Adrenal gland (tissue), 5 donors: ENCODE results near the gene MICU1.

Experiments used
- POLR2A ChIP-seq, 2 donors: fragments of 450-650 bp; IDR thresholded peaks; one replicate each; pipeline ENCODE4 v1.6.1; 2017; ENCODE audit warnings: antibody characterized with exemption in 2 of 2, mild to moderate bottlenecking in 2 of 2, moderate library complexity in 1 of 2
- TF ChIP-seq, protein P1 (sequence below), 6 experiments: fragments of 450-650 bp in 4 of 6; fragments of 200-600 bp in 2 of 6; sonication (generic) in 1 of 6; IDR thresholded peaks; 1 replicate in 5 of 6; 2 replicates in 1 of 6; pipeline versions ENCODE4 v1.5.1 to v1.8.0; 2016 to 2021; ENCODE audit warnings: antibody characterized with exemption in 6 of 6, mild to moderate bottlenecking in 2 of 6, moderate library complexity in 1 of 6
- donor health status: DM: no; HTN: no; CAD: no.

GRCh38 chr10:72333112-72334015, 292.5 kb downstream of the MICU1 start:
- TF ChIP-seq, protein P1, sequence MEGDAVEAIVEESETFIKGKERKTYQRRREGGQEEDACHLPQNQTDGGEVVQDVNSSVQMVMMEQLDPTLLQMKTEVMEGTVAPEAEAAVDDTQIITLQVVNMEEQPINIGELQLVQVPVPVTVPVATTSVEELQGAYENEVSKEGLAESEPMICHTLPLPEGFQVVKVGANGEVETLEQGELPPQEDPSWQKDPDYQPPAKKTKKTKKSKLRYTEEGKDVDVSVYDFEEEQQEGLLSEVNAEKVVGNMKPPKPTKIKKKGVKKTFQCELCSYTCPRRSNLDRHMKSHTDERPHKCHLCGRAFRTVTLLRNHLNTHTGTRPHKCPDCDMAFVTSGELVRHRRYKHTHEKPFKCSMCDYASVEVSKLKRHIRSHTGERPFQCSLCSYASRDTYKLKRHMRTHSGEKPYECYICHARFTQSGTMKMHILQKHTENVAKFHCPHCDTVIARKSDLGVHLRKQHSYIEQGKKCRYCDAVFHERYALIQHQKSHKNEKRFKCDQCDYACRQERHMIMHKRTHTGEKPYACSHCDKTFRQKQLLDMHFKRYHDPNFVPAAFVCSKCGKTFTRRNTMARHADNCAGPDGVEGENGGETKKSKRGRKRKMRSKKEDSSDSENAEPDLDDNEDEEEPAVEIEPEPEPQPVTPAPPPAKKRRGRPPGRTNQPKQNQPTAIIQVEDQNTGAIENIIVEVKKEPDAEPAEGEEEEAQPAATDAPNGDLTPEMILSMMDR (IDR thresholded peaks at IDR 0.05), result no peak
- no peak for TF ChIP-seq POLR2A (IDR thresholded peaks at IDR 0.05)
